ENCODE measurements around the gene PRXL2A. TPM values are rescaled to one million over a fixed set of nuclear protein-coding genes. Genes with fewer than 3 reads are reported as not detected.
A peak's percentile ranks its signal among the peaks of the same experiment; 100 is the strongest.

The PRXL2A gene
- total RNA-seq, 2 experiments from 2014 or later: 3.9 to 4.6 TPM

- no peak overlapping the region for H3K27ac Mint-ChIP-seq
- no peaks in the 10 kb centered on the region for H3K27me3 Mint-ChIP-seq
- H3K9me3 Mint-ChIP-seq: no peaks in the 10 kb centered on the region
- no peak for TF ChIP-seq CTCF (IDR thresholded peaks at IDR 0.05)
- POLR2A ChIA-PET: no interaction called here
- Histone ChIP-seq H3K4me1 (ENCODE audit: insufficient read depth, low read length) (peaks cover 18% of the 10 kb centered on the region), H3K27me3 (ENCODE audit: control insufficient read depth in 1 of 2, insufficient read depth in 2 of 2, low read length in 2 of 2) (no peaks in the 10 kb centered on the region), H3K4me3 (ENCODE audit: low read length) (no peak overlapping the region), H3K36me3 (ENCODE audit: insufficient read depth, low read length) (no peaks in the 10 kb centered on the region), H3K9me3 (ENCODE audit: control insufficient read depth in 1 of 2, insufficient read depth in 1 of 2, low read length in 2 of 2) (no peaks in the 10 kb centered on the region), H3K27ac (ENCODE audit: low read depth in 1 of 2, low read length in 2 of 2) (no peak overlapping the region)
- peaks cover 65% of the 10 kb centered on the region for H3K4me1 Mint-ChIP-seq (ENCODE audit: low read depth)
- no peak for ATAC-seq (ENCODE audit: poor library complexity)
- CTCF ChIA-PET: interaction anchor here (0.6 to 1.3 kb wide), 2 partner anchors 34 to 66 kb away, joined by 3 read pairs; no protein-coding TSS in a partner anchor
- peaks cover 4% of the 10 kb centered on the region for H3K36me3 Mint-ChIP-seq (ENCODE audit: low read depth)
- DNase-seq: no peak
- no peak overlapping the region for H3K4me3 Mint-ChIP-seq
- intact Hi-C loops (cut with DNase I, micrococcal nuclease): loop anchor here in 1 of 2 experiments (5.0 kb wide), 1 partner anchor 45 kb away; no protein-coding TSS in a partner anchor
Observed at GRCh38 chr10:80412486-80412885, 4.1 kb downstream of the PRXL2A start.

GRCh38 chr10:80413271-80413996 lies 5.1 kb downstream of the PRXL2A start:
- no peak for TF ChIP-seq CTCF (IDR thresholded peaks at IDR 0.05)
- peaks cover 11% of the 10 kb centered on the region for H3K4me1 ChIP-seq (ENCODE audit: insufficient read depth, low read length)
- POLR2A ChIA-PET: no interaction called here
- no peaks in the 10 kb centered on the region for H3K27me3 ChIP-seq (ENCODE audit: control insufficient read depth in 1 of 2, insufficient read depth in 2 of 2, low read length in 2 of 2)
- no peak overlapping the region for H3K4me3 ChIP-seq (ENCODE audit: low read length)
- Mint-ChIP-seq H3K27ac (peak overlapping the region; percentile 31), H3K4me1 (ENCODE audit: low read depth) (peaks cover 58% of the 10 kb centered on the region), H3K36me3 (ENCODE audit: low read depth) (no peaks in the 10 kb centered on the region), H3K9me3 (no peaks in the 10 kb centered on the region), H3K27me3 (no peaks in the 10 kb centered on the region), H3K4me3 (no peak overlapping the region)
- no peak overlapping the region for H3K27ac ChIP-seq (ENCODE audit: low read depth in 1 of 2, low read length in 2 of 2)
- no peak for DNase-seq
- intact Hi-C loops (cut with DNase I, micrococcal nuclease): loop anchor here in 1 of 2 experiments (5.0 kb wide), 1 partner anchor 44 kb away; no protein-coding TSS in a partner anchor
- CTCF ChIA-PET: interaction anchor here (0.9 to 1.3 kb wide), 2 partner anchors 22 to 35 kb away, joined by 3 read pairs; no protein-coding TSS in a partner anchor
- no peaks in the 10 kb centered on the region for H3K9me3 ChIP-seq (ENCODE audit: control insufficient read depth in 1 of 2, insufficient read depth in 1 of 2, low read length in 2 of 2)
- no peaks in the 10 kb centered on the region for H3K36me3 ChIP-seq (ENCODE audit: insufficient read depth, low read length)
- ATAC-seq (ENCODE audit: poor library complexity): no peak

- POLR2A ChIA-PET: no interaction called here
- no peak overlapping the region for H3K27ac ChIP-seq (ENCODE audit: low read depth in 1 of 2, low read length in 2 of 2)
- intact Hi-C loops (cut with DNase I, micrococcal nuclease): loop anchor here in 1 of 2 experiments (5.0 kb wide), 1 partner anchor 43 kb away; no protein-coding TSS in a partner anchor
- no peaks in the 10 kb centered on the region for H3K36me3 ChIP-seq (ENCODE audit: insufficient read depth, low read length)
- H3K4me3 ChIP-seq (ENCODE audit: low read length): no peak overlapping the region
- Mint-ChIP-seq H3K36me3 (ENCODE audit: low read depth) (no peaks in the 10 kb centered on the region), H3K27ac (no peak overlapping the region), H3K9me3 (no peaks in the 10 kb centered on the region), H3K4me1 (ENCODE audit: low read depth) (peaks cover 53% of the 10 kb centered on the region), H3K27me3 (no peaks in the 10 kb centered on the region), H3K4me3 (no peak overlapping the region)
- no peaks in the 10 kb centered on the region for H3K27me3 ChIP-seq (ENCODE audit: control insufficient read depth in 1 of 2, insufficient read depth in 2 of 2, low read length in 2 of 2)
- DNase-seq (no peak), ATAC-seq (ENCODE audit: poor library complexity) (no peak)
- CTCF ChIA-PET: no interaction called here
- H3K9me3 ChIP-seq (ENCODE audit: control insufficient read depth in 1 of 2, insufficient read depth in 1 of 2, low read length in 2 of 2): no peaks in the 10 kb centered on the region
- no peak for TF ChIP-seq CTCF (IDR thresholded peaks at IDR 0.05)
- peaks cover 2% of the 10 kb centered on the region for H3K4me1 ChIP-seq (ENCODE audit: insufficient read depth, low read length)
Observed at GRCh38 chr10:80414142-80414895, 6.0 kb downstream of the PRXL2A start.

All from CD4-positive, alpha-beta T cell (primary cell).